PC-9 (cell line): ENCODE measurements around the gene MAP2K5.

Experiments used
- CTCF ChIP-seq: fragments of 200-600 bp; sonication (generic); conservative IDR thresholded peaks from 2 replicates; pipeline ENCODE4 v1.6.1; 2017; ENCODE audit warnings: mixed run types, antibody characterized with exemption, mild to moderate bottlenecking, moderate library complexity
- EZH2 ChIP-seq: fragments of 200-600 bp; sonication (generic); IDR thresholded peaks from 2 replicates; pipeline ENCODE4 v1.8.0; 2017; ENCODE audit warnings: antibody characterized with exemption, low read depth

- TF ChIP-seq CTCF (no peak), EZH2 (no peak)
These were observed 232.7 kb downstream of the MAP2K5 start for GRCh38 chr15:67775250-67775649.
